CD4-positive, CD25-positive, alpha-beta regulatory T cell (primary cell): ENCODE results near the gene MTHFD1L. TPM values are rescaled to one million over a fixed set of nuclear protein-coding genes. Genes with fewer than 3 reads are reported as not detected.

ENCODE experiments used
- ATAC-seq, 2 donors: fragments of 150-1000 bp; cut with Tn5 transposase; one replicate each; pipeline ENCODE4 v1.10.0; 2021; ENCODE audit warnings: low read depth in 2 of 2, moderate number of reproducible peaks in 2 of 2, moderate library complexity in 1 of 2
- DNase-seq, 3 donors: peaks; one replicate each; pipeline versions ENCODE4 v3.0.0 to v3.0.0-alpha.2; 2012 to 2022; ENCODE audit warnings: mixed read lengths in 1 of 3
- H3K27ac ChIP-seq: one replicate; pipeline ENCODE4 v1.7.0; 2013; ENCODE audit warnings: mild to moderate bottlenecking, low read length; ENCODE audit not compliant: insufficient read depth, poor library complexity, severe bottlenecking
- H3K27me3 ChIP-seq: one replicate; pipeline ENCODE4 v1.7.0; 2013; ENCODE audit warnings: low read length; ENCODE audit not compliant: control insufficient read depth, insufficient read depth
- H3K36me3 ChIP-seq: one replicate; pipeline ENCODE4 v1.7.0; 2013; ENCODE audit warnings: mild to moderate bottlenecking, low read length, moderate library complexity; ENCODE audit not compliant: control insufficient read depth, insufficient read depth
- H3K4me1 ChIP-seq: 2 replicates; pipeline ENCODE4 v1.7.0; 2013; ENCODE audit warnings: mild to moderate bottlenecking, low read length; ENCODE audit not compliant: insufficient read depth, control insufficient read depth, poor library complexity, severe bottlenecking
- H3K4me3 ChIP-seq: one replicate; pipeline ENCODE4 v1.7.0; 2013; ENCODE audit warnings: low read depth, mild to moderate bottlenecking, low read length, moderate library complexity
- H3K9me3 ChIP-seq, 2 experiments: 1 replicate in 1 of 2; 2 replicates in 1 of 2; pipeline ENCODE4 v1.7.0; 2013; ENCODE audit warnings: low read length in 2 of 2, mild to moderate bottlenecking in 1 of 2, moderate library complexity in 1 of 2; ENCODE audit not compliant: control insufficient read depth in 2 of 2
- H3K27ac Mint-ChIP-seq, 3 donors: one replicate each; pipeline ENCODE4 v1.8.0; 2020 to 2022; ENCODE audit warnings: mild to moderate bottlenecking in 3 of 3, mixed read lengths in 3 of 3, moderate library complexity in 2 of 3
- H3K27me3 Mint-ChIP-seq: one replicate; pipeline ENCODE4 v1.8.0; 2022; ENCODE audit warnings: mild to moderate bottlenecking, mixed read lengths
- H3K36me3 Mint-ChIP-seq: one replicate; pipeline ENCODE4 v1.8.0; 2020; ENCODE audit warnings: mixed read lengths
- H3K4me1 Mint-ChIP-seq, 4 donors: one replicate each; pipeline ENCODE4 v1.8.0; 2020 to 2022; ENCODE audit warnings: mixed read lengths in 4 of 4, mild to moderate bottlenecking in 1 of 4
- H3K4me3 Mint-ChIP-seq, 4 donors: one replicate each; pipeline ENCODE4 v1.8.0; 2020 to 2022; ENCODE audit warnings: mild to moderate bottlenecking in 4 of 4, mixed read lengths in 4 of 4, moderate library complexity in 3 of 4
- H3K9me3 Mint-ChIP-seq, 7 donors: one replicate each; pipeline ENCODE4 v1.8.0; 2020 to 2022; ENCODE audit warnings: mixed read lengths in 7 of 7, mild to moderate bottlenecking in 3 of 7, moderate library complexity in 2 of 7
- polyA plus RNA-seq, 4 donors: library from polyadenylated mRNA; unstranded; fragments of 300-500 nt; fragmentation: Illumina TruSeq; gene quantifications; one replicate each; pipeline ENCODE4 v1.2.3, GENCODE V29; 2021
- total RNA-seq: library from RNA; stranded (reverse); gene quantifications from one replicate; pipeline ENCODE4 v1.2.3, GENCODE V29; 2022

Gene MTHFD1L
- total and polyA plus RNA-seq, 5 donors from 2014 or later, result 2.0 to 11.1 (median 3.4) TPM

DNA sequence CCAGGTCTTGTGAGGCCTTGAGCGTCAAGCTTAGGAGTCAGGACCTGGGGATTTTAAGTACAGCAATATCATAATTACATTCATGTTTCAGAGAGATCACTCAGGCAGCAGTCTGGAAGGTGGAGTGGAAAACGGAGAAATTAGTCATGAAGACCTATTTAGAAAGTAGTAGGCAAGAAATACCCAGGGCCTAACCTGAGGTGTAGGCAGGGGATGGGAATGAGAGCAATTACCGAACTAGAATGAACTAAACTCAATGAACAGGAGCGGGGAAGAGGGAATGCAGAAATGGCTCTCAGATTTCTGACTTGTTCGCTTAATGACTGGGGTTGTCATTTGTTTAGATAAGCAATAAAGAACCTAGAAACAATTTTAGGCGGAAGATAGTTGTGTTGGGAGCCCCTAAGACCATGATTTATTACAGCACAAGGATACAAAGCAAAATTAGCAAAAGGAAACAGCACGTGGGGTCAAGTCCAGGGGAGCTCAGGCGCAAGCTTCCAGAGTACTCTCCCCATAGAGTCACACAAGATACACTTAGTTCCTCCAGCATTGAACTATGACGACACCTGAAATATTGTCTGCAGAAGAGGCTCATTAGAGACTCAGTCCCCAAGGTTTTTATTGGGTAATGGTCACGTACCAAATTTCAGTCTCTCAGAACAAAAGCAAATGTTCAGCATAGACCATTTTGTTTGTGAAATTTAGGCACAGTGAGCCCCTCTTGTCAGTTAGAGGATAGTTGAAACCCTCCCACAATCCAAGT is 195.4 kb downstream of the MTHFD1L start:
- no peaks in the 10 kb centered on the region for H3K9me3 Mint-ChIP-seq
- no peak overlapping the region for H3K27ac Mint-ChIP-seq
- no peak overlapping the region for H3K4me3 Mint-ChIP-seq
- no peaks in the 10 kb centered on the region for H3K36me3 Mint-ChIP-seq
- DNase-seq (no peak), ATAC-seq (no peak)
- no peaks in the 10 kb centered on the region for H3K4me1 Mint-ChIP-seq
- no peaks in the 10 kb centered on the region for H3K9me3 ChIP-seq
- H3K27me3 Mint-ChIP-seq, result no peaks in the 10 kb centered on the region
- no peaks in the 10 kb centered on the region for H3K36me3 ChIP-seq
- H3K27me3 ChIP-seq, result no peaks in the 10 kb centered on the region
- H3K4me1 ChIP-seq, result no peaks in the 10 kb centered on the region
- no peak overlapping the region for H3K4me3 ChIP-seq
- no peak overlapping the region for H3K27ac ChIP-seq

DNA sequence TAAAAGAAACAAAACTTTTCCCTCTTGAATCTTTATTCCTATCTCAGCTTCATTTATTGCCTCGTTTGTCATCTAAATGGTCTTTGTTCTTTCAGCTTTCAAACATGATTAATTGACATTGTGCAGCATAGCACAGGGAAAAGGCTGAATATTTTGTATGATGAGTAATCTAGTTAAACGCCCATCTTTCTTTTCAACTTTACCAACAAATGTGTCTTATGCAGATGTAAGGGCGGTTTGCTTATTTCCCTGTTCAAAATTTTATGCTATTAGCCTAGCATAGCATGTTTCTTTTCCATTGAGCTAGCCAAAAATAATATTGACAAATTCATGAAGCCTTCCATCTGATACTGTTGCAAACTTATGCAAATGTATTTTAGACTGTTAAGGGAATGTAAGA is 197.8 kb downstream of the MTHFD1L start:
- Mint-ChIP-seq H3K4me3 (no peak overlapping the region), H3K36me3 (no peaks in the 10 kb centered on the region), H3K27me3 (no peaks in the 10 kb centered on the region), H3K4me1 (no peaks in the 10 kb centered on the region), H3K9me3 (no peaks in the 10 kb centered on the region), H3K27ac (no peak overlapping the region)
- Histone ChIP-seq H3K9me3 (no peaks in the 10 kb centered on the region), H3K27me3 (no peaks in the 10 kb centered on the region), H3K4me1 (no peaks in the 10 kb centered on the region), H3K27ac (no peak overlapping the region), H3K36me3 (no peaks in the 10 kb centered on the region), H3K4me3 (no peak overlapping the region)
- ATAC-seq (no peak), DNase-seq (no peak)

DNA sequence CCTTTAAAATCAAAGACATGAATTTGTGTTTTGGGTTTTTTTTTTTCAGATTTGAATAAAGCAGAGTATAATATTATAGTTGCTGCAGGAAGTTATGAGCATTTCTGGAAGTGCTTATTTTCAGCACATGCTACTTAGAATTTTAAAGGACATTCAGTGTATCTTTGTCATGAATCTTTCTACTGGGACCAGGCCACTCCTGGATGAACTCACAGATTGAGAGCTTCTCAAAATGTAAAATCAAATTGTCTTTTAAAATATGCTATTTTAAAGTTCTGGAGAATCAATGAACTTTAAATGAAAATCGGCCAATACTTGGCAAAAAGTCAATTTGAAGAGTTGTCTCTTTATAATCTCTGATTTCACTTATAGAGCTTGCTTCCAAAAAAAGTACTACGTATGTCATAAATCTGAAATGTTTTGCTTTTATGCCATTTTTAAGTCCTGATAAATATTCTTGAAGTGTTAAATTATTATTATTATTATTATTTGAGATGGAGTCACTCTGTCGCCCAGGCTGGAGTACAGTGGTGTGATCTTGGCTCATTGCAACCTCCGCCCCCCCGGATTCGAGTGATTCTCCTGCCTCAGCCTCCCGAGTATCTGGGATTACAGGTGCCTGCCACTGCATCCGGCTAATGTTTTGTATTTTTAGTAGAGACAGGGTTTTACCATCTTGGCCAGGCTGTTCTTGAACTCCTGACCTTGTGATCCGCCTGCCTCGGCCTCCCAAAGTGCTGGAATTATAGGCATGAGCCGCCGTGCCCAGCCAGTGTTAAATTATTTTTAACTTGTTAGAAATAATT is 198.5 kb downstream of the MTHFD1L start:
- Mint-ChIP-seq H3K4me1 (no peaks in the 10 kb centered on the region), H3K27ac (no peak overlapping the region), H3K4me3 (no peak overlapping the region), H3K36me3 (no peaks in the 10 kb centered on the region), H3K9me3 (no peaks in the 10 kb centered on the region), H3K27me3 (no peaks in the 10 kb centered on the region)
- Histone ChIP-seq H3K4me3 (no peak overlapping the region), H3K9me3 (no peaks in the 10 kb centered on the region), H3K27ac (no peak overlapping the region), H3K4me1 (no peaks in the 10 kb centered on the region), H3K27me3 (no peaks in the 10 kb centered on the region), H3K36me3 (no peaks in the 10 kb centered on the region)
- DNase-seq, result no peak
- no peak for ATAC-seq

DNA sequence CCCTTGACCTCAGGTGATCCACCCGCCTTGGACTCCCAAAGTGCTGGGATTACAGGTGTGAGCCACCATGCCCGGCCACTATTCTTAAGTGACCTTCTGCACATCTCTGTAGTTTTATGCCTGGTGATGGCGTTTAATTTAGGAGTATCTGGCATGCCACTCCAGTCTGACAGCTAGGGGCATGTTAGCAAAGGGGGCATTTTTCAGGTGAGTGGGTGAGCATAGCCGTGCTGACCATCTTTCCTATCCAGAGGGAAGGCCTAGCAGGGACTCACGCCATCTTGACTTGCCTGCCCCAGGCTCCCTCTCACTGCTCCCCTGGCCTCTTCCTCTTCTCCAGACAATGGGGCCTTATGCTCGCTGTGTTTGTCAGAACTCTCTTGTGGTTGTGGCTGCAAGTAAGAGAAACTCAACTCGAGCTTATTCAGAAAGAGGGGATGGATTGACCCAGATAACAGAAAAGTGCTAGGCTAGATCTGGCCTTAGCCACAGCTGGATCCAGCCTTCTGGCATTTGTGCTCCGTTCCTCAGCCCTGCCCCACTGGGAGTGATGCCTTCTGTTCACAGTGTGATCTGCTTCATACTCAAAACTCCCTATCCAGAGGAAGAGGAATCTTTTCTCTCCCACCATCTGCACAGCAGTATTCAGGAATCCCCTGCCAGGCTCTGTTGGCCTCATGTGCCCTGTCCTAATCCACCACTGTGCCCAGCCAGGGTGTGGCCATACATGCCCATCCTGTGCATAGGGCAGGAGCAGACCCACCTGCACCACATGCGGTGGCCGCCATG is 199.7 kb downstream of the MTHFD1L start:
- no peaks in the 10 kb centered on the region for H3K36me3 ChIP-seq
- DNase-seq (no peak), ATAC-seq (no peak)
- no peaks in the 10 kb centered on the region for H3K4me1 ChIP-seq
- Mint-ChIP-seq H3K4me1 (no peaks in the 10 kb centered on the region), H3K27ac (no peak overlapping the region), H3K36me3 (no peaks in the 10 kb centered on the region), H3K9me3 (no peaks in the 10 kb centered on the region), H3K27me3 (no peaks in the 10 kb centered on the region), H3K4me3 (no peak overlapping the region)
- no peak overlapping the region for H3K27ac ChIP-seq
- H3K27me3 ChIP-seq, result no peaks in the 10 kb centered on the region
- no peak overlapping the region for H3K4me3 ChIP-seq
- H3K9me3 ChIP-seq, result no peaks in the 10 kb centered on the region

DNA sequence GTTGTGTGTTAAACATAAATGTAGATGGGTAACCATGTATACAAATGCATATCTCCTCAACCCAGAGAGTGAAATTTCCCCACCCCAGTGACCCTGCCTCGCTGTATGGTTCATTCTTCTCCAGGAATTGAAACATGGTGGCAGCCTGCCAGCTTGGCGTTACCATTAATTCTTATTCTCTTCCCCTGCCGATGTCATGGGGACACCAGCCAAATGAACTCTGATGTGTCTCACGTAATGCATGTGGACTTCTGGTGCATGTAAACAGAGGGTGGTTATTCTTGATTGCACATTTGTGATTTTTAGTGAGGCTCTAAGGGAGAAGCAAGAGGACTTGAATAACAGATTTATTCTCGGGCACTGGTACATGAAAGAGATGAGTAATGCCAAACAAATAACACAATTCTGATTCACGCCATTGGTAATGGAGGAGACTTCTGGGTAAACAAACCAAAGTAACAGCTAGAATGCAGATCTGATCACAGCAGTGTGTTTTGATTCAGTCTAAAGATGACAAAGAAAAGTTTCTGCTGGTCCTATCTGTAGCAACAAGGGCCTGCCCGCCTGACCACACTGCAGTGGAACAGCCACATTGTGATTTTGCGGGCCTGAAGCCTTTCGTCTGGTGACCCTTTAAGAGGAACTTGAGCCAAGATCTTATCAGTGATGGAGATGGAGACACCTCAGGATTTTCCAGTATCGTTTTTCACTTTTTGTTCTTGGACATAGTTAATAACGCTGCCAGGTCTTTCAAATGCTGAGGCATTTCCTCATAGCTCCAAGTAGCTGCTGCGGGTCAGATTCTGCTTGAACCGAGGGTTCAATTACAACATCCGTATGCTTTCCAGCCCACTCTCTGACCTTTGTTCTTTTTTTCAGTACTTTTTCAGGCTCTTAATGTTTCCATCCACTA is 202.4 kb downstream of the MTHFD1L start:
- Mint-ChIP-seq H3K4me3 (no peak overlapping the region), H3K36me3 (no peaks in the 10 kb centered on the region), H3K27ac (no peak overlapping the region), H3K4me1 (no peaks in the 10 kb centered on the region), H3K27me3 (no peaks in the 10 kb centered on the region), H3K9me3 (no peaks in the 10 kb centered on the region)
- DNase-seq (no peak), ATAC-seq (no peak)
- Histone ChIP-seq H3K9me3 (no peaks in the 10 kb centered on the region), H3K4me3 (no peak overlapping the region), H3K36me3 (no peaks in the 10 kb centered on the region), H3K27ac (no peak overlapping the region), H3K4me1 (no peaks in the 10 kb centered on the region), H3K27me3 (no peaks in the 10 kb centered on the region)

DNA sequence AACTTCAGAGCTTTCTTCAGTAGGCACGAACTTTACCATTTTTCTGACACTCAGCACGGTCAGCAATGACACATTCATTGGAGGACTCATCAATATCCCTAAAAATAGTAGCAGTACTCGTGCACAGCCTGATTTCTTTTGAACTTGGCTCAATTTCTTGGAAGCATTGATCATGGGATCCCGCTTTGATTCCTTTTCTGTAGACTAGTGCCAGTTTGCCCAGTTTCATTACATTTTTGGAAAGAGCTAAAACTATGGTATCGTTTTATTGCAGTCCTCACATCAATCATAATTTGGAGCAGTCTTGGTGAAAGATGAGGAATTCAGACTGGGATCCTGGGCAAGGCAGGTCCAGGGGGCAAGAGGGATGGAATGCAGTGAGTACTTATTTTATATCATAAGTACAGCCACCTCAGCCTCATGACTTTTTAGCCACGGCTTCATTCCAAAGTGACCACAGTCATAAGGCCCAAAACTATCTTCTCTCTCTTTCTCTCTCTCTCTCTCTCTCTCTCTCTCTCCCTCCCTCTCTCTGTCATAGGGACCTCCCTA is 203.3 kb downstream of the MTHFD1L start:
- Mint-ChIP-seq H3K27me3 (no peaks in the 10 kb centered on the region), H3K36me3 (no peaks in the 10 kb centered on the region)

DNA sequence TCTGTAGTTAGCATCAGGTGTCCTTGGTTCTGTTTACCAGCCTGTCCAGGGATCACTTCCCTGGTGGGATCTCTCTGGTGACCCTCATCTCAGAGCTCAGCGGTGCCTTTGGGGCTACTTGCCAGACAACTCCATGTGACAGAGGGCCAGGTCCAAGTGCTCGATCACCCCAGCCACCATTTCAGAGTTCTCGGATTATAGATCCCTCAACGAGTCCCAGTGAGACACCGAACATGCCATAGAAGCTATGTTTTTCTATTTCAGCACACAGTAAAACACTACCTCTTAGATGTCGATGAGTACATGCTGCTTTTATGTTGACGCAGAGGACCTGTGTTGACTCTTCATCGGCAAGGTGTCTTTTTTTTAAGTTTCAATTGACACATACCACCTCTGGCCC is 204.1 kb downstream of the MTHFD1L start:
- no peaks in the 10 kb centered on the region for H3K4me1 ChIP-seq
- no peak overlapping the region for H3K27ac ChIP-seq
- H3K27me3 ChIP-seq, result no peaks in the 10 kb centered on the region
- Mint-ChIP-seq H3K27me3 (no peaks in the 10 kb centered on the region), H3K27ac (no peak overlapping the region), H3K36me3 (no peaks in the 10 kb centered on the region), H3K9me3 (peaks cover 0 to 2% (median 0%) of the 10 kb centered on the region in 7 donors), H3K4me3 (no peak overlapping the region), H3K4me1 (no peaks in the 10 kb centered on the region)
- no peak for DNase-seq
- ATAC-seq, result no peak
- no peak overlapping the region for H3K4me3 ChIP-seq
- no peaks in the 10 kb centered on the region for H3K9me3 ChIP-seq
- no peaks in the 10 kb centered on the region for H3K36me3 ChIP-seq

More for the DNA sequence above, 203.3 kb downstream of the MTHFD1L start:
- DNase-seq (no peak), ATAC-seq (no peak)
- Histone ChIP-seq H3K4me3 (no peak overlapping the region), H3K4me1 (no peaks in the 10 kb centered on the region), H3K27me3 (no peaks in the 10 kb centered on the region), H3K36me3 (no peaks in the 10 kb centered on the region), H3K9me3 (no peaks in the 10 kb centered on the region), H3K27ac (no peak overlapping the region)
- Mint-ChIP-seq H3K27ac (no peak overlapping the region), H3K4me3 (no peak overlapping the region), H3K4me1 (no peaks in the 10 kb centered on the region), H3K9me3 (peaks cover 0 to 1% (median 0%) of the 10 kb centered on the region in 7 donors)
